A673 (cell line): ENCODE measurements around the gene EPB41L4A.

ENCODE experiments used
- EZH2 ChIP-seq: fragments of 200-600 bp; sonication (generic); IDR thresholded peaks from 2 replicates; pipeline ENCODE4 v1.6.1; 2017; ENCODE audit warnings: borderline replicate concordance, low read depth, mild to moderate bottlenecking, mixed read lengths, antibody characterized with exemption, low read length; ENCODE audit not compliant: poor library complexity, severe bottlenecking
- TF ChIP-seq, protein P1 (sequence below): fragments of 300-800, 200-600 bp; sonication (generic); conservative IDR thresholded peaks from 2 replicates; pipeline ENCODE4 v1.5.1; 2017; ENCODE audit warnings: low read depth, mild to moderate bottlenecking, antibody characterized with exemption, low read length, moderate library complexity, mixed read lengths

GRCh38 chr5:112331892-112332291 is 87.2 kb downstream of the EPB41L4A start:
- TF ChIP-seq, protein P1, sequence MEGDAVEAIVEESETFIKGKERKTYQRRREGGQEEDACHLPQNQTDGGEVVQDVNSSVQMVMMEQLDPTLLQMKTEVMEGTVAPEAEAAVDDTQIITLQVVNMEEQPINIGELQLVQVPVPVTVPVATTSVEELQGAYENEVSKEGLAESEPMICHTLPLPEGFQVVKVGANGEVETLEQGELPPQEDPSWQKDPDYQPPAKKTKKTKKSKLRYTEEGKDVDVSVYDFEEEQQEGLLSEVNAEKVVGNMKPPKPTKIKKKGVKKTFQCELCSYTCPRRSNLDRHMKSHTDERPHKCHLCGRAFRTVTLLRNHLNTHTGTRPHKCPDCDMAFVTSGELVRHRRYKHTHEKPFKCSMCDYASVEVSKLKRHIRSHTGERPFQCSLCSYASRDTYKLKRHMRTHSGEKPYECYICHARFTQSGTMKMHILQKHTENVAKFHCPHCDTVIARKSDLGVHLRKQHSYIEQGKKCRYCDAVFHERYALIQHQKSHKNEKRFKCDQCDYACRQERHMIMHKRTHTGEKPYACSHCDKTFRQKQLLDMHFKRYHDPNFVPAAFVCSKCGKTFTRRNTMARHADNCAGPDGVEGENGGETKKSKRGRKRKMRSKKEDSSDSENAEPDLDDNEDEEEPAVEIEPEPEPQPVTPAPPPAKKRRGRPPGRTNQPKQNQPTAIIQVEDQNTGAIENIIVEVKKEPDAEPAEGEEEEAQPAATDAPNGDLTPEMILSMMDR: no peak
- TF ChIP-seq EZH2: no peak
